WTC11 (cell line): ENCODE measurements around the gene RRP36.

Experiments used
- GABPB1 ChIP-seq: sonication (generic); formaldehyde crosslinking; IDR thresholded peaks from 2 replicates; pipeline ENCODE4 v1.8.1; 2023; ENCODE audit warnings: mild to moderate bottlenecking, missing genetic modification reagents
- IRF2 ChIP-seq: sonication (generic); formaldehyde crosslinking; IDR thresholded peaks from 2 replicates; pipeline ENCODE4 v1.8.0; 2022; ENCODE audit warnings: low read depth, missing genetic modification reagents, borderline replicate concordance
- NFYB ChIP-seq: sonication (generic); formaldehyde crosslinking; conservative IDR thresholded peaks from 2 replicates; pipeline ENCODE4 v1.8.0; 2022; ENCODE audit warnings: low read depth, missing genetic modification reagents
- NR2C2 ChIP-seq: sonication (generic); formaldehyde crosslinking; IDR thresholded peaks from 2 replicates; pipeline ENCODE4 v1.8.0; 2022; ENCODE audit warnings: mild to moderate bottlenecking, missing genetic modification reagents
- ZNF232 ChIP-seq: sonication (generic); formaldehyde crosslinking; IDR thresholded peaks from 2 replicates; pipeline ENCODE4 v1.8.0; 2022; ENCODE audit warnings: mild to moderate bottlenecking, missing genetic modification reagents
- TF ChIP-seq, protein P1 (sequence below): fragments of 200-600 bp; IDR thresholded peaks from 2 replicates; pipeline ENCODE4 v1.8.0; 2022; ENCODE audit warnings: antibody characterized with exemption
- TF ChIP-seq, protein P2 (sequence below): sonication (generic); formaldehyde crosslinking; IDR thresholded peaks from 2 replicates; pipeline ENCODE4 v1.8.0; 2022; ENCODE audit warnings: mild to moderate bottlenecking, missing genetic modification reagents

DNA sequence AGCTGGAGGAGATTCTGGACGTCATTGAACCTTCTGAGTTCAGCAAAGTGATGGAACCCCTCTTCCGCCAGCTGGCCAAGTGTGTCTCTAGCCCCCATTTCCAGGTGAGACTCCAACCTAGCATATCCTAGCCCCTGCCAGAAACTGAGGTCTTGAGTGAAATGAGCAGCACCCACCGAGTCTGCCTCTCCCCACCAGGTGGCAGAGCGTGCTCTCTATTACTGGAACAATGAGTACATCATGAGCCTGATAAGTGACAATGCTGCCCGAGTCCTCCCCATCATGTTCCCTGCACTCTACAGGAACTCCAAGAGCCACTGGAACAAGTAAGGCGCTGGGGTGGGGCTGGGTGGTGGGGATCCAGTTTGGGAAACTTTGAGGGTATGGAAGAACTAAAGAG, 12.3 kb upstream of the RRP36 start:
- TF ChIP-seq, protein P1, sequence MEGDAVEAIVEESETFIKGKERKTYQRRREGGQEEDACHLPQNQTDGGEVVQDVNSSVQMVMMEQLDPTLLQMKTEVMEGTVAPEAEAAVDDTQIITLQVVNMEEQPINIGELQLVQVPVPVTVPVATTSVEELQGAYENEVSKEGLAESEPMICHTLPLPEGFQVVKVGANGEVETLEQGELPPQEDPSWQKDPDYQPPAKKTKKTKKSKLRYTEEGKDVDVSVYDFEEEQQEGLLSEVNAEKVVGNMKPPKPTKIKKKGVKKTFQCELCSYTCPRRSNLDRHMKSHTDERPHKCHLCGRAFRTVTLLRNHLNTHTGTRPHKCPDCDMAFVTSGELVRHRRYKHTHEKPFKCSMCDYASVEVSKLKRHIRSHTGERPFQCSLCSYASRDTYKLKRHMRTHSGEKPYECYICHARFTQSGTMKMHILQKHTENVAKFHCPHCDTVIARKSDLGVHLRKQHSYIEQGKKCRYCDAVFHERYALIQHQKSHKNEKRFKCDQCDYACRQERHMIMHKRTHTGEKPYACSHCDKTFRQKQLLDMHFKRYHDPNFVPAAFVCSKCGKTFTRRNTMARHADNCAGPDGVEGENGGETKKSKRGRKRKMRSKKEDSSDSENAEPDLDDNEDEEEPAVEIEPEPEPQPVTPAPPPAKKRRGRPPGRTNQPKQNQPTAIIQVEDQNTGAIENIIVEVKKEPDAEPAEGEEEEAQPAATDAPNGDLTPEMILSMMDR: no peak
- TF ChIP-seq IRF2 (CRISPR knock-in tag): no peak
- TF ChIP-seq NR2C2 (CRISPR knock-in tag): no peak
- no peak for TF ChIP-seq GABPB1 (CRISPR knock-in tag)
- TF ChIP-seq, protein P2, sequence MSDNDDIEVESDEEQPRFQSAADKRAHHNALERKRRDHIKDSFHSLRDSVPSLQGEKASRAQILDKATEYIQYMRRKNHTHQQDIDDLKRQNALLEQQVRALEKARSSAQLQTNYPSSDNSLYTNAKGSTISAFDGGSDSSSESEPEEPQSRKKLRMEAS (CRISPR knock-in tag): no peak
- no peak for TF ChIP-seq ZNF232 (CRISPR knock-in tag)
- no peak for TF ChIP-seq NFYB (CRISPR knock-in tag)
